ENCODE data around the gene NIM1K.
"Not testable (repeated sequence)": the region's sequence is repeated elsewhere in the genome, so short reads cannot be mapped to it uniquely, and the experiment has no call there.

Gene NIM1K

GRCh38 chr5:43232943-43233833 is 41.2 kb downstream of the NIM1K start:
- peak; percentile 39 to 91 (median 76) for DNase-seq

GRCh38 chr5:43233946-43234345 is 41.9 kb downstream of the NIM1K start:
- no peak for DNase-seq

- no peak for DNase-seq
Measured at GRCh38 chr5:43236653-43237355, 44.8 kb downstream of the NIM1K start.

- no peak for DNase-seq
Measured at GRCh38 chr5:43242196-43242595, 50.2 kb downstream of the NIM1K start.

- DNase-seq: no peak
Measured at GRCh38 chr5:43243270-43243669, 51.2 kb downstream of the NIM1K start.

- no peak for DNase-seq
Measured at GRCh38 chr5:43244823-43245565, 53.0 kb downstream of the NIM1K start.

GRCh38 chr5:43245724-43246385 is 53.8 kb downstream of the NIM1K start:
- no peak for DNase-seq

- no peak for DNase-seq
Measured at GRCh38 chr5:43251754-43252153, 59.7 kb downstream of the NIM1K start.

GRCh38 chr5:43255704-43256103 is 63.7 kb downstream of the NIM1K start:
- DNase-seq: no peak

- no peak for DNase-seq
Measured at GRCh38 chr5:43256261-43256966, 64.4 kb downstream of the NIM1K start.

GRCh38 chr5:43258116-43258515 is 66.1 kb downstream of the NIM1K start:
- DNase-seq: no peak

GRCh38 chr5:43262269-43262668 is 70.2 kb downstream of the NIM1K start:
- DNase-seq: not testable (repeated sequence)

- DNase-seq: no peak
Measured at GRCh38 chr5:43268188-43268820, 76.3 kb downstream of the NIM1K start.

- DNase-seq: no peak
Measured at GRCh38 chr5:43270645-43271044, 78.6 kb downstream of the NIM1K start.

GRCh38 chr5:43273552-43273951 is 81.5 kb downstream of the NIM1K start:
- DNase-seq: no peak

- DNase-seq: peak in 1 of 3 experiments; percentile 46
Measured at GRCh38 chr5:43274435-43275114, 82.5 kb downstream of the NIM1K start.

- no peak for DNase-seq
Measured at GRCh38 chr5:43275391-43275790, 83.4 kb downstream of the NIM1K start.

GRCh38 chr5:43279548-43280274 is 87.7 kb downstream of the NIM1K start:
- no peak for DNase-seq

GRCh38 chr5:43281840-43282658 is 90.0 kb downstream of the NIM1K start:
- no peak for DNase-seq
